C4-2B (cell line): ENCODE results near the gene ACVR2B.

Source experiments
- CTCF ChIP-seq: fragments of 450-650 bp; conservative IDR thresholded peaks from 2 replicates; pipeline ENCODE4 v1.5.1; 2017; ENCODE audit warnings: mild to moderate bottlenecking
- ZFX ChIP-seq: fragments of 450-650 bp; IDR thresholded peaks from 2 replicates; pipeline ENCODE4 v1.6.1; 2017

DNA sequence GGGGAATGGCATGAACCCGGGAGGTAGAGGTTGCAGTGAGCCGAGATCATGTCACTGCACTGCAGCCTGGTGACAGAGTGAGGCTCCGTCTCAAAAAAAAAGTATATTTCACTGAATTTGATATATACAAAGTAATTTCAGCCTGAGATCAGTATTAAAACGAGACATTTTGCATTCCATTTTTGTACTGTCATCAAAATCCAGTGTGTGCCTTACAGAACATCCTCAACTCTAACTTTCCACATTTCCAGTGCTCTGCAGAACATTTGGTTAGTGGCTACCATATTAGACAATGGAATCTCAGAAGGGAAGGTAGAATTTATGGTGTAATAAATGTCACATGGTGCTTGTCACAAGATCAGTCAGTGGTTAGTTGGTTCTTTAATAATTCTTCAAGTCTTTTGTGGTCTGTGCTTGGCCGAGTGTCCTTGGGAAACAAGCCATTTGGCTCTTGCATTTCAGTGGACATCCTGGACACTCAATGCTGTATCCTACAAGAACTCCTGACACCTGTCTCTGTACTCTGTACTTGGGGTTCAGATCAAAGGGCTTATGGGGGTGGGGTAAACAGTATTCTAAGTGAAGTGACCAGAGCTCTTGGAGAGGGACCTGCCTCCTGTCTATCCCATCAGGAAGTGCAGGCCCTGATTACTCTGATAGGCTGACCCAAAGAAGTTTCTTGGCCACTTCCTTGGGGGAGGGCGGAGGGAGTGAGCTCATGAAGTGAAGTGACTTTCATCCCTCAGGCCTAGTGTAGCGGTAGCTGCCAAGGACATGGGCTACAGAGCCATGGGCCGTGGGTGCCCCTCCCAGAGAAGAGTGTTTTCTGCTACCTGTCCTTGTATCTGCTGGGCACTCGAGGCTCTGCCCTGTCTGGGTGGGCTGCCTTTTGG lies 3.7 kb downstream of the ACVR2B start:
- TF ChIP-seq CTCF (no peak), ZFX (no peak)
